ENCODE data around the gene ZBTB7C.

DNA sequence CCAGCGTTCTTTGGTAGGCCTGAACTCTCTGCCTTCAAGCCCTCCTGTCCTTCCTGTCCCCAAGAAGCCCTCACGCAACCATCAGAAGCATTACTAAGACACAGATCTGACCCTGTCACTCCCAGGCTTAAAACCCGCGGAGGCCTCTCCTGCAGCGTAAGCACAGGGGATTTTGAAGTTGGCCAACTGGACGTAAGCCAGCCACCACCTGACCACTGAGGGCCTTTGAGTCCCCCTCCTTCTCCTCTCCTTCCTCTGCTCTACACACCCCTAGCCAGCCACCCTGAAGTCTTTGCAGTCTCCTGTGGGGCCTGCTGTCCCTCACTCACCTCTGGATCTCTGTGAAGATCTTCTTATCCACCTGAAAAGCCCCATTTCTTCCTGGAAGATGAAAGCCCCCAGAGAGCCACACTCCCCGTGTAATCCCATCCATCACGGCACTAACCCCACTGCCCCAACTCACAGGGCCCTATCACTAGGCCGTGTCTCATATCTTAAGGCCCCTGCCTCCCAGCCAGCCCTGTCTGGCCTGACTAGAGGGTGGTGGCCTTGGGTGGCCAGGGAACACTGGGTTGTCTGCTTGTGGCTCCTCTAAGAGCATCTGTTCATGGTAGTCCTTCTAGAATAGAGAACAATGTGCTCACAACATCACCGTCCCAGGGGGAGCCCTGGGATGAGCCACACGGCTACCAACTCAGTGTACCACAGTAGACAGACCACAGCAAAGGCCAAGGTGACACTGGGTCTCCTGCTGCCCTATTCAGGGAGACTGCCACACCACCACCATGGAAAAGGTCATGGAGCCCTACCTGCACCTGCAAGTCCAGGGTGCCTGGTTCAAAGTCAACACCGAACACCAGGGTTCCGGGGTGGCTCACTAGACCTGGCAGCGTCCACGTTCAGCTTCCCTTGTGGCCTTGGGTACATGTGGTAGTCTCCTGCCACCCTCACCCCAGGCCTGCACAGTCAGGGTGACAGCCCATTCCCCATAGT, 191.6 kb downstream of the ZBTB7C start:
- TF ChIP-seq POLR2A (IDR thresholded peaks at IDR 0.05): no peak
- TF ChIP-seq, protein P1, sequence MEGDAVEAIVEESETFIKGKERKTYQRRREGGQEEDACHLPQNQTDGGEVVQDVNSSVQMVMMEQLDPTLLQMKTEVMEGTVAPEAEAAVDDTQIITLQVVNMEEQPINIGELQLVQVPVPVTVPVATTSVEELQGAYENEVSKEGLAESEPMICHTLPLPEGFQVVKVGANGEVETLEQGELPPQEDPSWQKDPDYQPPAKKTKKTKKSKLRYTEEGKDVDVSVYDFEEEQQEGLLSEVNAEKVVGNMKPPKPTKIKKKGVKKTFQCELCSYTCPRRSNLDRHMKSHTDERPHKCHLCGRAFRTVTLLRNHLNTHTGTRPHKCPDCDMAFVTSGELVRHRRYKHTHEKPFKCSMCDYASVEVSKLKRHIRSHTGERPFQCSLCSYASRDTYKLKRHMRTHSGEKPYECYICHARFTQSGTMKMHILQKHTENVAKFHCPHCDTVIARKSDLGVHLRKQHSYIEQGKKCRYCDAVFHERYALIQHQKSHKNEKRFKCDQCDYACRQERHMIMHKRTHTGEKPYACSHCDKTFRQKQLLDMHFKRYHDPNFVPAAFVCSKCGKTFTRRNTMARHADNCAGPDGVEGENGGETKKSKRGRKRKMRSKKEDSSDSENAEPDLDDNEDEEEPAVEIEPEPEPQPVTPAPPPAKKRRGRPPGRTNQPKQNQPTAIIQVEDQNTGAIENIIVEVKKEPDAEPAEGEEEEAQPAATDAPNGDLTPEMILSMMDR (IDR thresholded peaks at IDR 0.05): no peak

Data from esophagus squamous epithelium (tissue), 4 donors.